GM12801 (cell line): ENCODE results near the gene THEM5.

Source experiments
- CTCF ChIP-seq: IDR thresholded peaks from one replicate; pipeline ENCODE4 v1.5.1; 2011; ENCODE audit warnings: control low read depth; ENCODE audit not compliant: insufficient read length; ENCODE audit errors: extremely low read depth

Gene THEM5, protein sequence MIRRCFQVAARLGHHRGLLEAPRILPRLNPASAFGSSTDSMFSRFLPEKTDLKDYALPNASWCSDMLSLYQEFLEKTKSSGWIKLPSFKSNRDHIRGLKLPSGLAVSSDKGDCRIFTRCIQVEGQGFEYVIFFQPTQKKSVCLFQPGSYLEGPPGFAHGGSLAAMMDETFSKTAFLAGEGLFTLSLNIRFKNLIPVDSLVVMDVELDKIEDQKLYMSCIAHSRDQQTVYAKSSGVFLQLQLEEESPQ

GRCh38 chr1:151853411-151853943 is at the start of gene THEM5:
TSS of gene THEM5 (minus strand) at chr1:151853712. CDS start at chr1:151853565, 147 bp downstream.
- TF ChIP-seq CTCF = no peak

DNA sequence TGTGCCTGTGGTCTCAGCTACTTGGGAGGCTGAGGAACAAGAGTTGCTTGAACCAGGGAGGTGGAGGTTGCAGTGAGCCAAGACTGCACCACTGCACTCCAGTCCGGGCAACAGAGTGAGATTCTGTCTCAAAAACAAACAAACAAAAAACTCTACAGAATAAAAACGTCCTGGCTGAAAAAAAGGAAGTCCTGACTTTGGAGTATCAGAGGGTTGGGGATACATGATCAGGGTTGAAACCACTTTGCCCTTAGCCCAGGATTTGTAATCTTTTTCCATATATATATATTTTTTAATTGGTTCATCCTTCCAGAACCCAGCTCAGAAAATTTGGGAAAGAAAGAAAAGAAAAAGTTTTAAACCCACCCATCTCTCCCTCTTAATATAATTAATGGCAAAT is 49.3 kb upstream of the THEM5 start:
- TF ChIP-seq CTCF = no peak

GRCh38 chr1:151898519-151898991 is 45.0 kb upstream of the THEM5 start:
- TF ChIP-seq CTCF = no peak

- no peak for TF ChIP-seq CTCF
Measured at GRCh38 chr1:151897991-151898431, 44.5 kb upstream of the THEM5 start.

DNA sequence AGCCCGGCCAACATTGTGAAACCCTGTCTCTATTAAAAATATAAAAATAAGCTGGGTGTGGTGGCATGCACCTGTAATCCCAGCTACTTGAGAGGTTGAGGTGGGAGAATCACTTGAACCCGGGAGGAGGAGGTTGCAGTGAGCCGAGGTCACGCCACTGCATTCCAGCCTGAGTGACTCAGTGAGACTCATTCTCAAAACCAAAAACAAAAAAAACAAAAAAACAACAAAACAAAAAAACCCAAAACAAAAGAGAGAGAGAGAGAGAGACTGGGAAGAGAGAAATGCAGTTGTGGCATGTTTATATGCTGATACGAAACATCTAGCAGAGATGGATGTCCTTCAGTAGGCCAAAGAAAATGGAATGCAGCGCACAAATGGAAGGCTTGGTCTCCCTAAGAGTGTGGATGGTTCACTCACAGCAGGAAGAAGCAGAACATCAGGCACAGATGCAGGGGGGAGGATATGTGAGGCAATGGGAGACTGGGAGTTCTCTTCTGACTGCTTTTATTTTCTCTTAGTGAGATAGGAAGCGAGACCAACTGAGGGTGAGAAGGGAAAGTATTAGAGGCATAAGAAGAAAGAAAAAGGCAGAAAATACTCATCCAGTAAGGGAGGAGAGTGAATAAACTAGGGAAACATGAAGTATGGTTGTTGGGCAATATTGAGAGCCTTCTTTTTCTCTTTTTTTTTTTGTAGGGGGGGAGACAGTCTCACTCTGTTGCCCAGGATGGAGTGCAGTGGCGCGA is 39.8 kb upstream of the THEM5 start:
- TF ChIP-seq CTCF = no peak

DNA sequence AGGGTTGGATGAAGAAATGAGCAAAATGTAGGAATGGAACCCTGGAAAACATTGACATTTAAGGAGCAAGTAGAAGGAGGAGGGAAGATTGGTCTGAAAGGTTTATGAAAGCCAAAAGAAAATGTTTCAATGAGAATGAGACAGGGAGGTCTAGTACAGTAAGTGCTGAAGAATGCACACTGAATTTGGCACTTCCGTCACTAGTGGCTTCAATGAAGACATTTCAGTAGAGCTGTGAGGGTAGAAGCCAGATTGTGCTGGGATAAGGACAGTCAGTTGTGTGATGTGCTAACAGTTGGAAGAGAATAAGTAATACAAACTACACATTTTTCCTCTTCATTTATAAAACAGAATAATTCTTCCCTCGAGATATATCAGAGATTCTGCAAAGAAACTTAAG is 38.7 kb upstream of the THEM5 start:
- TF ChIP-seq CTCF = no peak

DNA sequence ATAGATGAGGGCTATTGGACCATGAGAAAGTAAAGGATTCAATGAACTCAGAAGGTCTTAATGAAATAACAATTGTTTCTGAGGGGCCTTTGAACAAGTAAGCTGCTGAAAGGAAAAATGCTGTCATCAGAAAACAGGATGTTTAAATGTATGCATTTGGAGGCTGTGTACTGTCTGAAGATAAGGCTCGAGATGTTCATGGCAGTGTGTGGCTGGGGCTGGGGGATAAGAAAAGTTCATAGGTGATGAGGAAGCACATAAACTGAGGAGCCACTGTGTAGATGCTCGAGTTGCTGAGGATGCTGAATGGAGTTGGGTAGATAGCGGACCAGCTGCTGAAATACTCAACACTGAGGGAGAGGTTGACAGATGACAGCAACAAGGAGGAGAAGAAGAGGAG is 38.0 kb upstream of the THEM5 start:
- no peak for TF ChIP-seq CTCF
